HG02623 (cell line): ENCODE results near the gene DHDDS.
A peak's percentile ranks its signal among the peaks of the same experiment; 100 is the strongest.
"Not testable (repeated sequence)": the region's sequence is repeated elsewhere in the genome, so short reads cannot be mapped to it uniquely, and the experiment has no call there.

Experiments
- ATAC-seq: cut with Tn5 transposase; IDR thresholded peaks from one replicate; pipeline ENCODE4 v1.9.1; 2021; ENCODE audit warnings: moderate library complexity; ENCODE audit not compliant: unreplicated experiment

The DHDDS gene, protein sequence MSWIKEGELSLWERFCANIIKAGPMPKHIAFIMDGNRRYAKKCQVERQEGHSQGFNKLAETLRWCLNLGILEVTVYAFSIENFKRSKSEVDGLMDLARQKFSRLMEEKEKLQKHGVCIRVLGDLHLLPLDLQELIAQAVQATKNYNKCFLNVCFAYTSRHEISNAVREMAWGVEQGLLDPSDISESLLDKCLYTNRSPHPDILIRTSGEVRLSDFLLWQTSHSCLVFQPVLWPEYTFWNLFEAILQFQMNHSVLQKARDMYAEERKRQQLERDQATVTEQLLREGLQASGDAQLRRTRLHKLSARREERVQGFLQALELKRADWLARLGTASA

DNA sequence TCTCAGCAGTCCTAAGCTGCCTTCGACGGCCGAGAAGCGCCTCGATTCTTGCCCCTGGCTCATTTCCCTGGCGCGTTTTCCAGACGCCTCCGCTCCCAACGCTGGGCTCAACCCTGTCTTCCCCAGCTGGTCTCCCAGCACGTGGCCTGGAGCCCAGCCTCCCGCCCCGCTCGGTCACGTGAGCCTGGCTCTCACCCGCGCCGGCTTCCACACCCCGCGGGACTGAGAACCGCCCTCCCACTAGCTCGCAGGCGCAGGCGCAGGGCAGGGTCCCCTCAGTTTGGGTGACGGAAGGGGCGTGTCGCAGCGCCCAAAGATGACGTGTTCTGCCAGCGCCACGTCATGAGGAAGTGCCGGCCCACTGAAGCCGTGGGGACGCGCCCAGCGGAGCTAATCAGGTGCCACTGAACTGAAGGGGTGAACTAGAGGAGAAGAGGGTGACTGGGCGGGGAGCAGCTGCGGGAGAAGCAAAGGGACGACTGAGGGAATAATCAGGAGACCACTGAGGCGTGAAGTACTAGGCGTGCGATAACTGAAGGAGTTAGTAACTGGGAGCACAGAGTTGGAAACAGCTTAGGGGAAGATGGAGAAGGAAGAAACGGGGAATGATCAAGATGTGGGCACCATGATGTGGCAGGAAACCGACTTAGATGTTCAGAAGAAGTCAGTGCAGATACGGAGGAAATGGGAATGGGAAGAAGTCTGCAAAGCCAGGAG lies at the start of gene DHDDS:
DHDDS (plus strand) TSS at position 343 of the 717 bp plus-strand sequence. CDS start 625 bp downstream, outside the sequence.
- peak; percentile 90 for ATAC-seq

DNA sequence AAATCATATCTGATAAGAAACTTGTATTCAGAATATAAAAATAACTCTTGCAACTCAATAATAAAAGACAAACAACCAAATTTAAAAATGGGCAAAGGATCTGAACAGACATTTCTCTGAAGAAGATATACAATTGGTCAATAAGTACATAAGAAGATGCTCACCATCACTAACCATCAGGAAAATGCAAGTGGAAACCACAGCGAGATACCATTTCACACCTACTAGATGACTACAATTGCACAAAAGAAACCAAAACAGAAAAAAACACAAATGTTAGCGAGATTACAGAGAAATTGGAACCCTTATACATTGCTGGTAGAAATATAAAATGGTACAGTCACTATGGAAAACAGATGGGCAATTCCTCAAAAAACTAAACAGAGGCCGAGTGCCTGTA lies 48.0 kb upstream of the DHDDS start:
- no peak for ATAC-seq

DNA sequence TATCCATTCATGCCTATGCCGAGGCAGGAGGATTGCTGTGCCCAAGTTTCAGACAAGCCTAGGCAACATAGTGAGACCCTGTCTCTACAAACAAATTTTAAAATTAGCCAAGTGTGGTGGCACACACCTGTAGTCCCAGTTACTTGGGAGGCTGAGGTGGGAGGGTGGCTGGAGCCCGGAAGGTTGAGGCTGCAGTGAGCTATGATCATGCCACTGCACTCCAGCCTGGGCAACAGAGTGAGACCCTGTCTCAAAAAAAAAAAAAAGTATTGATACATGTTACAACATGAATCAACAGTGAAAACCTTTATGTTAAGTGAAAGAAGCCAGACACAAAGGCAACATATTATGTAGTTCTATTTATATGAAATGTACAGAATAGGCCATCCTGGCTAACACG lies 47.1 kb upstream of the DHDDS start:
- not testable (repeated sequence) for ATAC-seq

DNA sequence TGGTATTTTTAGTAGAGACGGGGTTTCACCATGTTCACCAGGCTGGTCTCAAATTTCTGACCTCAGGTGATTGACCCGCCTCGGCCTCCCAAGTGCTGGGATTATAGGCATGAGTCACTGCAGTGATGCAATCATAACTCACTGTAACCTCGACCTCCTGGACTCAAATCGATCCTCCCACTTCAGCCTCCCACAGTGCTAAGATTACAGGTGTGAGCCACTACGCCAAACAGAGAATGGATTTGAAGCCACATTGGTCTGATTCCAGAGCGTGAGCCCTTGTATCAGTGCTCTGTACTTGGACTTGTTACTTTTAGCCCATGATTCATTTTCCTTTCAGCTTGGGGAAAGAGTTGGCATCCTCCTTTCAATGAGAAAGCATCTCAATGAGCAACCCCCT lies 44.7 kb upstream of the DHDDS start:
- ATAC-seq, result no peak

DNA sequence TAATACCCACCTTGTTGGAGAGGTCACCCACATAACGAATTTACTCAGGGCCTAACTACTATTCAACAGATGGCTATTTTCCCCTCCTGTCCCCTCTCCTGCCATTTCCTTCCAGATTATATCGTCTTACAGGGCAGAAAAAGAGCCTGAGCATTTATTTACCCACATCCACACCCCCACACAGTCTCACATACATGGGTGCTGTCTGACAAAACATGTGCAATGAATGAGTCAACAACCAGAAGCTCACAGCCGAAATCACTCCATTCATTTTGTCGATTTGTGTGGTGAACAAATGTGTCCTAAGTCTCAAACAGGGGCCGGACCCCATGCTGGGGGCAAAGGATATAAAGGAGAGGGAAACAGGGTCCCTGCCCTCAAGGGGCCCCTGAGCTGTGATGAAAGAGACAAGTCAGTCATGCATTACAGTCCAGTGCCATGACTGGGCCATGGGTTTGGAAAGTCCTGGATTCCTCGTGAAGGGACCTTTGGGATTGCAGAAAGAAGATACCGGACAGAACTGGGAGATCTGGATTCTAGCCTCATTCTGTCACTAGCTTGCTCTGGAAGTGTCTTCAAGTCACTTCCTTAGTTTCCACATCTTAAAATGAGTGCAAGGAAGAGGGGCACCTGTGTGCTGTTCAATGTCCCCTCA lies 43.2 kb upstream of the DHDDS start:
- ATAC-seq, result no peak

DNA sequence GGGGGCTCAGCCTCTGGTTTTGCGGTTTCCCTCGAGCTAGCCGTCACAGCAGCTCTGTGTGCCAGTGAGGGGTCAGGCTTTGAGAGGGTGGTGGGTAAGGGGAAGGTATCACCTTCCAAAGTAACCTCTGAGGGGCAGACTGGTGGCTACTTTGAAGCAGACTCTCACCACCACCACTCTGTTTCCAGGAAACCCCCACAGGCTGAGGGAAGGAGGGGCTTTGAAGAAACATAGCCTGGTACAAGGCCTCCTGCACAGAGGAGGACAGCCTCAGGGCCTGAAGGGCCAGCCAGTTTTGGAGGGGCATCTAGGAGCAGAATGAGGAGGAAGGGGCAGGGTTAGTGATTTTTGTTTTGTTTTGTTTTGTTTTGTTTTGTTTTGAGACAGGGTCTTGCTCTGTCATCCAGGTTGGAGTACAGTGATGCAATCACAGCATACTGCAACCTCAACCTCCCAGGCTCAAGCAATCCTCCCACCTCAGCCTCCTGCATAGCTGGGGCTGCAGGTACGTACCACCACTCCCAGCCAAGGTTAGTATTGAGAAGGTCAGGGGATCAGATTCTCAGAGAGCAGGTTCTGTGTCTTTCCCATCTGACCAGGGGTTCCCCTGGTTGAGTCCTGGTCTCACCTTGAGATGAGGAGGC lies 42.4 kb upstream of the DHDDS start:
- ATAC-seq, result no peak

DNA sequence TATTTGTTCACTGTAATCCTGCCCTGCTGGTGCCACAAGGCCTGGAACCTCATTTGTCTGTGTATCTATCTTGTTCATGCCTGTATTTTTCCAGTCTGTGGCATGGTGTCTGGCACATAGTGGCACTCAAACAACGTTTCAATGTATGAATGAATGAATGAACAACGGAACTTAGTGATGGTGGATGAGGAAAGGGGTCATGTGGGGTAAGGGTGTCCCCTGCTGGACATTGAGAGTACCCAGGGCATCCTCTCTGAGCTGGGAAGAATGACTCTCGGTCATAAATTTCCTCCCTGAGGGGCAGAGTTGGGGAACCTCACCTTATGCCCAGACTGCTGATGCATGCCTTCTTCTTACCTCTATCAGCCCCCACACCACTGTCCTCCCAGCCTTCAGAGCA lies 40.7 kb upstream of the DHDDS start:
- ATAC-seq, result no peak

DNA sequence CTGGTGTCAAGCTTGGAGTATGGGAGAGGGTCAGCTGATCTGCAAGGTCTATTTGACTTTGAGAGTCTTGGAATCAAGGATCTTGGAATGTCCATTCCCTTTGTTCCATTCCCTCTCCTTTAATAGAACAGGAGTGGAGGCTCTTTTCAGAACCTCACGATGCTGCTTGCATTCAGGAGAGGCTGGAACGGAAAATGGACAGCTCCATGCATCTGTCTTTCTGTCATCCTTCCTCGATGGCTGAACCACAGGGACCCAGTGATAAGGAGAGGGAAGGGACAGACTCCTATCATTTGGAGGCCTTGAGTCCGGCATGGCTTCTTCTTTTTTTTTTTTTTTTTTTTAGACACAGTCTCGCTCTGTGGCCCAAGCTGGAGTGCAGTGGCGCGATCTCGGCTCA lies 36.4 kb upstream of the DHDDS start:
- ATAC-seq, result no peak

DNA sequence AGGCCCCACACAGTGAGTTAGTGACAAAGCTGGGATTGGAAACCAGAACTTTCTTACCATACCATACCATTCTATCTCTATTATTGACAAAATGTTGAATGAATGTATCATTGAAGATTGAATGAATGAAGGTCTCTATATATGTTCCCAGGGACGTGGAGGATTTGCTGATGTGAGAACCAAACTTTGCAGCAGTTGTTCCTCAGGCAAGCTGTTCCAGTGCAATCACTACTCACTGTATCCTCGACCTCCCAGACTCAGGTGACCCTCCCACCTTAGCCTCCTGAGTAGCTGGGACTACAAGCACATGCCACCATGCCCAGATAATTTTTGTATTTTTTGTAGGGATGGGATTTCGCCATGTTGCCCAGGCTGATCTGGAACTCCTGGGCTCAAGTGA lies 33.1 kb upstream of the DHDDS start:
- ATAC-seq, result no peak

DNA sequence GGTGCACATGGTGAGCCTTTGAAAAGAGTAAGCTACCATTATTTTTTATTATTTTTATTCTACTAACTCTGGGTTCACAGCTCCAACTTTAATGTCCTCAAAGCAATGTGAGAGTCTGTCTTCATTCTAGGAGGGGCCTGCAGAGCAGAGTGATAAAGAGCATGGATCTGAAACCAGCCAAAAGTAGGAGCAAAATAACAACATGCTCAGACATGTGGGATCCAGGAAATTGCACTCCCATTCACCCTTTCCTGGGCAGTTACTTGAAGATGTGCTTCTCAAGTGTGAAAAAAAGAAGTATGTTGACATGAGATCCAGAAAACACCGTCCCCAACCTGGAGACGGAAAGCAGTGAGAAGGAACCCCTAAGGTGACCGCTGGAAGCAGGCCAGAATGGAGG lies 30.2 kb upstream of the DHDDS start:
- ATAC-seq, result no peak

DNA sequence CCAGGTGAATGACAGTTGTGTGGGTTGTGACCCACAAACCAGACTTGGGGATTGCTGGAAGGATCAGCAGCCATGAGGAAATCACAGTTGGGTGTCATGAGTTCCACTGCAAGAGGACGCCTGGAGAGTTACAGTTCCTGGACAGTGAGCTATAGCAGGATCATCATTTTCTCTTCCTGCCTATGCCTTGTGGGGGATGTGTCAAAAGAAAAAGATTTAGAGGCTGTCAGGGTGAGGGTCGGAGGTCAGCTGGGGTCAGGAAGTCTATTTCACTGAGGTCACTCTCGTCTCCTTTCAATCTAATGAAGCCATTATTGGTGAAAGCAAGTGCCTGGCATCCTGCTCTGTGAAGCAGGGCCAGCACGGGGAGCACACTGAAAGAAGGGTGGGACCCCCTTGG lies 28.5 kb upstream of the DHDDS start:
- no peak for ATAC-seq

DNA sequence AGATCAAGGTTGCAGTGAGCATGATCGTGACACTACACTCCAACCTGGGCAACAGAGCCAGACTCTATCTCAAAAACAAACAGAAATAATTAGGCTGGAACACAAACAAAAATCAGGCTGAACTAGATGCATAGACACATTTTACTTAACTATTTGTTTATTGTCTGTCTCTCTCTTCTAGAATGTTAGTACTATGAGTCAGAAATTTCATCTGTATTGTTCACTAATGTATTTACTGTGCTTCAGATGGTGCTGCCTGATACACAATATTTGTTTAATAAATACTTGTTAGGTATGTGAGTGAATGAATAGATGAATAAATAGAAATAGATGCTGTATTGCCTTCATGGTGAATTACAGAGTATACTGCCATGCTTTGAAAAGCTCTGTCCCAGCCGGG lies 27.5 kb upstream of the DHDDS start:
- no peak for ATAC-seq

DNA sequence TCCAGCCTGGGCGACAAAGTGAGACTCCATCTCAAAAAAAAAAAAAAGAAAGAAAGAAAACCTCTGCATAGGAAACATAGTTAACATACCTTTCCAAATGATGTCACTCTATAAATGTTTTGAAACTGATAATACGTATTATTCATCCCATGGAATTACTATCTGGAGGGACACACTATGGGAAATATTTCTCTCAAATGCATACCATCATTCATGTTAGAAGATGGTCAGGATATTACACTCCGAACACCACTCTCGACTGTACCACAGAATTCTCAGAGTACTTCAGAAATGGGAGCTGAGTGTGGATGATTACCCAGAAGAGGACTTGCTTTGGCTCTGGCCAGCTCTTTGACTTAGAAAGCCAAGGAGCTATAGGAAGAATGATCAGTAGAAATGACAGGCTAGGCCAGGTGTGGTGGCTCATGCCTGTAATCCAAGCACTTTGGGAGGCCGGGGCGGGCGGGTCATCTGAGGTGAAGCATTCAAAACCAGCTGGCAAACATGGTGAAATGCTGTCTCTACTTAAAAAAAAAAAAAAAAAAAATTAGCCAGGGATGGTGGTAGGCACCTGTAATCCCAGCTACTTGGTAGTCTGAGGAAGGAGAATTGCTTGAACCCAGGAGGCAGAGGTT lies 26.7 kb upstream of the DHDDS start:
- no peak for ATAC-seq

DNA sequence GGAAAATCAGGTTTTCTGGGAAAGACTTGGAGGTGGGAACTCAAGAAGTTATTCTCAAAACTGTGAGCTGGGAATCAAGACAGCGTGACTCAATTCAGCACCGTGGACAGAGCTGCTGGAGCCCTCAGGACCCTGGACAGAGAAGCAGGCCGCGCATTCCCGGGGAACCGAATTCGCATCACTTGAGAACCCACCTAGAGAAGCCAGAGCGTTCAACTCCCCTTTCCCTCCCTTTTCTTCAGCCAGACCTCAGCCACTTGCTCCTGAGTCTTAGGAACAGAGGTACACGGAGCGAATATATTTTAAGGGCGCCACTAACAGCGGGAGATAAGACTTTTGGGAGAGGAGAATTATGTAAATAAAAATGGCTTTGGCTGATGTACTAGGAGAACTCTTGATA lies 23.5 kb upstream of the DHDDS start:
- no peak for ATAC-seq

DNA sequence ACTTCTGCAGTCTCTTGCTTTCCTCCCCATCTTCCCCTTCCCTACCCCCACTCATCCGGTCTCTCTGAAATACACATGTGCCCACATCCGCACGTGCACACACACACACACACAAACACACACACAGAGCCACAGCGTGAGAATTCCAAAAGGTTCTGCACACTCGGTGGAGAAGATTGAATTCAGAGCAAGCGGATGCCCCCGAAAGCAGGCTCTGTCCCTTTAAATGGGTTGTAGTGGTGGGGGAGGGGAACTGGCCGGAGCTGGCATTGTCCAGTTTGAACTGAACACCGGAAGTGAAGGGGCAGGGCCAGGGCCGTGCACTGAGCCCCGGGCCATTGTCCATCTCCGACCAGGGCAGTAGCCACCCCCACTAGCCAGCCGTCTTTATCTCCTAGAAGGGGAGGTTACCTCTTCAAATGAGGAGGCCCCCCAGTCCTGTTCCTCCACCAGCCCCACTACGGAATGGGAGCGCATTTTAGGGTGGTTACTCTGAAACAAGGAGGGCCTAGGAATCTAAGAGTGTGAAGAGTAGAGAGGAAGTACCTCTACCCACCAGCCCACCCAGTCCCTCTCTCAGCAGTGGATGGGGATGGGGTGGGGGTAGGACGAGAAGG lies 22.8 kb upstream of the DHDDS start:
- no peak for ATAC-seq

DNA sequence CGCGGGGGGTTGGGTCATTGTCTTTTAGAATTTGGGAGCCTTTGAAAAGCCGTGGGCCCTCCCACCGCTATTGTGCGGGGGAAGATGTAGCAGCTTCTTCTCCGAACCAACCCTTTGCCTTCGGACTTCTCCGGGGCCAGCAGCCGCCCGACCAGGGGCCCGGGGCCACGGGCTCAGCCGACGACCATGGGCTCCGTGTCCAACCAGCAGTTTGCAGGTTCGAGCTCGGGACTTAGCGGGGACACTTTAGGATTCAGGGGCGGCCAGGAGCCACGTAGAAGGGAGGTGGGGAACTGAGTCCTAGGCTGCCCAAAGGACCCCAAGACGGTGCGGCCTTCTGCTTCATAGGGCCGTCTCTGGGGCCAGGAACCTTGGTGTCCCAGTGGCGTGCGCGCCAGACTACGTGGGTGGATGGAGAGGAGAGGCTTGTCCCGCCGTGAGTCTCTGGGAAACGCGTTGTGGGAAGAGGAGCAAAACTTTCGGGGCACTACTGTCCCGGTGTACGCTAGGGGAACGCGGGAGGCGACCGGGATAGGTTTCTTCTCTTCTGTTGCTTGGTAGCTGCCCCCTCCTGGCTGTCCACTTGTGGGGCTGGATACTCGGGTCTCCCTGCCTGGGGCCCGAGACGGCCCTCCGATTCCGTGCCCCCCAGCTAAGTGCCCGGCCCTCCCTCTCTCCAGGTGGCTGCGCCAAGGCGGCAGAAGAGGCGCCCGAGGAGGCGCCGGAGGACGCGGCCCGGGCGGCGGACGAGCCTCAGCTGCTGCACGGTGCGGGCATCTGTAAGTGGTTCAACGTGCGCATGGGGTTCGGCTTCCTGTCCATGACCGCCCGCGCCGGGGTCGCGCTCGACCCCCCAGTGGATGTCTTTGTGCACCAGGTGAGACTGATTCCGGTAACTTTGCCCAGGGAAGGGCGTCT lies 21.2 kb upstream of the DHDDS start, which contains the start of gene LIN28A:
LIN28A (plus strand) TSS at position 112 of the 918 bp plus-strand sequence; CDS start at position 187, 75 bp downstream.
- no peak for ATAC-seq

DNA sequence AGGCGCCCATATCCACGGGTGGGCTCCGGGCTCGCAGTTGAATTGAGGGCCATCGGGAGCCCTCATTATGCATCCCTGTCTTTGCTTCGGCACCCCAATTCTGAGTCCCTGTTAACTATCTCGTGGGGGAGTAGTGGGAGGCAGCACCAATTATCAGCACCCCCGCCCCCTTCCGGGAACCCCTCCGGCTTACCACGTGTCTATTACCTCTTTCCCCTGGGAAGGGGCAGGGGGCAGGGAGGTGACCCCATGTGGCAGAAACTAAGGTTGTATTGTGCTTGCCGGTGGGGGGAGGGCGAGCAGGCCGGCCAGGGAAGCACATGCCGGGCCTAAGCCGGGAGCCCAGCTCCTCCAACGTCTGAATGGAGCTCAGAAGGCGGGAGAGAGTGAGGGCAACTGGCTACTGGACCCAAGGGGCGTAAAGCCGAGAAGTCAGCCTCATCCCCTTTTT lies 20.5 kb upstream of the DHDDS start:
- no peak for ATAC-seq

DNA sequence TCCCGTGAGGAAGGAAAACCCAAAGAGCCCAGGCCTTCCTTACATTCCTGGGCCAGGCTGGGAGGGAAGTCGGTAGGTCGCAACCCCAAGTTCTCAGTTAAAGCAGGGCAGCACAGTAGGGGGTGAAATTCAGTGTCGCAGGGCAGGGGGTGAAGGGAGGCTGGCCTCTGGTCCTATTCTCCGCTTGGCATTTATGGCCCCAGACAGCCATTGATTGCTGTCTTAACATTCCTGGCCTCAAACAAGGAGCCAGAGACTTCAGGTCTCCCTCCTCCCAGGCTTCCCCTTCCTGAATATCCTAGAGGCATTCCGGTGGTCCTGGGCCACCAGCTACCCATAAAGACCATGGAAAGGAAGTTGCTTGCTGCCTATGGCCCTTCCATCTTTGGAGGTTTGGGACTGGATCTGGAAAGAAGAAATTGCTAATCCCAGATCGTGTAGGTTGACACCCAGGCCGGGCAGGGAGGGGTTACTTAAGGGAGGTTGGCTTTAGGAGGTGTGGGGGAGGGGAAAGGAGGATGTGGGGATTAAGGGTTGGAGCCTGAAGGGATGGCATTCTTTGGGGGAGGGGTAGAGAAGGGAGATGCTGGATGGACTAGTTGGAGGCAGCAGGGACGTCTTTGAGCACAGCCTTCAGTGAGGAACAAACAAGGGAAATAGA lies 19.8 kb upstream of the DHDDS start:
- no peak for ATAC-seq

DNA sequence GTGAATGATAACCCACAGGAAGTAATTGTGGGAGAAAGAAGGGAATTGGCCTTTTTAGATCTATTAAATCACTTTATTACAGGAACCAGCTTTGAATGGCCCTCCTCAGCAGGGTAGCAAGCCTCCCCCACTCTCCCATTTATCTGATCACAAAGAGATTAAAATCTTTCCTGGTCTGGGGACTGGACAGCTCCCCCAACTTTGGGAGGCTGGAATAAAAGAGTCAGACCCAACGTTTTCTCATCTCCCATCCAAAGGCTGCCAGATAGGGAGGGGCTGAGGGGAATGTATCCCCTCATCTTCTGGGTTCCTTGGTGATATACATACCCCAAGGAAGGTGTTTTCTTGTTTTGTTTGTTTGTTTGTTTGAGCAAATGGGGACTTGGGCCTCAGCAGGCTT lies 19.1 kb upstream of the DHDDS start:
- no peak for ATAC-seq
